Thoracic aorta (tissue), 2 donors: ENCODE results near the gene RIC3. TPM values are rescaled to one million over a fixed set of nuclear protein-coding genes. Genes with fewer than 3 reads are reported as not detected.

ENCODE experiments used
- ATAC-seq: fragments of 150-250 bp; one replicate; pipeline ENCODE4 v1.8.0; 2017; ENCODE audit warnings: low read depth; ENCODE audit not compliant: insufficient number of reproducible peaks, low FRiP score
- DNase-seq: peaks from one replicate; pipeline ENCODE4 v3.0.0-alpha.2; 2020; ENCODE audit warnings: low spot score
- H3K27ac ChIP-seq, 2 donors: fragments of 200-600 bp; sonication (generic); 1 replicate in 1 of 2; 2 replicates in 1 of 2; pipeline ENCODE4 v1.5.1; 2016; ENCODE audit warnings: mild to moderate bottlenecking in 2 of 2, moderate library complexity in 2 of 2
- H3K27me3 ChIP-seq: fragments of 200-600 bp; sonication (generic); replicated peaks from 2 replicates; pipeline ENCODE4 v1.6.0; 2016; ENCODE audit warnings: mild to moderate bottlenecking; ENCODE audit not compliant: insufficient read depth
- H3K36me3 ChIP-seq: fragments of 200-600 bp; sonication (generic); one replicate; pipeline ENCODE4 v1.5.1; 2016
- H3K4me1 ChIP-seq, 2 donors: fragments of 200-600 bp; sonication (generic); 1 replicate in 1 of 2; 2 replicates in 1 of 2; pipeline versions ENCODE4 v1.5.1 to v1.6.0; 2016; ENCODE audit warnings: low read depth in 2 of 2, mild to moderate bottlenecking in 1 of 2; ENCODE audit not compliant: control insufficient read depth in 1 of 2
- H3K4me3 ChIP-seq: fragments of 200-600 bp; sonication (generic); 2 replicates; pipeline ENCODE4 v1.5.1; 2016; ENCODE audit warnings: mild to moderate bottlenecking
- H3K9me3 ChIP-seq: fragments of 200-600 bp; sonication (generic); 2 replicates; pipeline ENCODE4 v1.5.1; 2016
- total RNA-seq, 2 donors: library from RNA; depleted of rRNA; stranded (reverse); fragments of >200 nt; gene quantifications; one replicate each; pipeline versions ENCODE4 v1.1.0 to v1.2.3, GENCODE V29; 2016
- TF ChIP-seq, protein P1 (sequence below): fragments of 200-600 bp; sonication (generic); IDR thresholded peaks from one replicate; pipeline ENCODE4 v1.5.1; 2019; ENCODE audit warnings: antibody characterized with exemption

Gene RIC3
- total RNA-seq, 2 donors from 2014 or later = 13.1 to 17.7 TPM

- H3K36me3 ChIP-seq = no peaks in the 10 kb centered on the region
- TF ChIP-seq, protein P1, sequence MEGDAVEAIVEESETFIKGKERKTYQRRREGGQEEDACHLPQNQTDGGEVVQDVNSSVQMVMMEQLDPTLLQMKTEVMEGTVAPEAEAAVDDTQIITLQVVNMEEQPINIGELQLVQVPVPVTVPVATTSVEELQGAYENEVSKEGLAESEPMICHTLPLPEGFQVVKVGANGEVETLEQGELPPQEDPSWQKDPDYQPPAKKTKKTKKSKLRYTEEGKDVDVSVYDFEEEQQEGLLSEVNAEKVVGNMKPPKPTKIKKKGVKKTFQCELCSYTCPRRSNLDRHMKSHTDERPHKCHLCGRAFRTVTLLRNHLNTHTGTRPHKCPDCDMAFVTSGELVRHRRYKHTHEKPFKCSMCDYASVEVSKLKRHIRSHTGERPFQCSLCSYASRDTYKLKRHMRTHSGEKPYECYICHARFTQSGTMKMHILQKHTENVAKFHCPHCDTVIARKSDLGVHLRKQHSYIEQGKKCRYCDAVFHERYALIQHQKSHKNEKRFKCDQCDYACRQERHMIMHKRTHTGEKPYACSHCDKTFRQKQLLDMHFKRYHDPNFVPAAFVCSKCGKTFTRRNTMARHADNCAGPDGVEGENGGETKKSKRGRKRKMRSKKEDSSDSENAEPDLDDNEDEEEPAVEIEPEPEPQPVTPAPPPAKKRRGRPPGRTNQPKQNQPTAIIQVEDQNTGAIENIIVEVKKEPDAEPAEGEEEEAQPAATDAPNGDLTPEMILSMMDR = no peak
These were observed 35.8 kb upstream of the RIC3 start for GRCh38 chr11:8204596-8204995.

GRCh38 chr11:8204025-8204424, 35.2 kb upstream of the RIC3 start:
- H3K27ac ChIP-seq = no peak overlapping the region

More at GRCh38 chr11:8204596-8204995, 35.8 kb upstream of the RIC3 start:
- Histone ChIP-seq H3K4me1 (peaks cover 0 to 7% of the 10 kb centered on the region in 2 donors), H3K4me3 (no peak overlapping the region), H3K27ac (no peak overlapping the region), H3K9me3 (no peaks in the 10 kb centered on the region), H3K27me3 (no peaks in the 10 kb centered on the region)
- DNase-seq (no peak), ATAC-seq (no peak)

GRCh38 chr11:8203414-8203715, 34.5 kb upstream of the RIC3 start:
- Histone ChIP-seq H3K4me1 (peaks cover 0 to 7% of the 10 kb centered on the region in 2 donors), H3K36me3 (no peaks in the 10 kb centered on the region), H3K27ac (no peak overlapping the region), H3K9me3 (no peaks in the 10 kb centered on the region), H3K27me3 (no peaks in the 10 kb centered on the region), H3K4me3 (no peak overlapping the region)
- no peak for ATAC-seq
- TF ChIP-seq, protein P1 = no peak
- DNase-seq = no peak

More at GRCh38 chr11:8204025-8204424, 35.2 kb upstream of the RIC3 start:
- H3K4me3 ChIP-seq = no peak overlapping the region
- DNase-seq (no peak), ATAC-seq (no peak)
- no peaks in the 10 kb centered on the region for H3K36me3 ChIP-seq
- H3K27me3 ChIP-seq = no peaks in the 10 kb centered on the region
- no peaks in the 10 kb centered on the region for H3K9me3 ChIP-seq
- TF ChIP-seq, protein P1 = no peak
- peaks cover 0 to 7% of the 10 kb centered on the region in 2 donors for H3K4me1 ChIP-seq

DNA sequence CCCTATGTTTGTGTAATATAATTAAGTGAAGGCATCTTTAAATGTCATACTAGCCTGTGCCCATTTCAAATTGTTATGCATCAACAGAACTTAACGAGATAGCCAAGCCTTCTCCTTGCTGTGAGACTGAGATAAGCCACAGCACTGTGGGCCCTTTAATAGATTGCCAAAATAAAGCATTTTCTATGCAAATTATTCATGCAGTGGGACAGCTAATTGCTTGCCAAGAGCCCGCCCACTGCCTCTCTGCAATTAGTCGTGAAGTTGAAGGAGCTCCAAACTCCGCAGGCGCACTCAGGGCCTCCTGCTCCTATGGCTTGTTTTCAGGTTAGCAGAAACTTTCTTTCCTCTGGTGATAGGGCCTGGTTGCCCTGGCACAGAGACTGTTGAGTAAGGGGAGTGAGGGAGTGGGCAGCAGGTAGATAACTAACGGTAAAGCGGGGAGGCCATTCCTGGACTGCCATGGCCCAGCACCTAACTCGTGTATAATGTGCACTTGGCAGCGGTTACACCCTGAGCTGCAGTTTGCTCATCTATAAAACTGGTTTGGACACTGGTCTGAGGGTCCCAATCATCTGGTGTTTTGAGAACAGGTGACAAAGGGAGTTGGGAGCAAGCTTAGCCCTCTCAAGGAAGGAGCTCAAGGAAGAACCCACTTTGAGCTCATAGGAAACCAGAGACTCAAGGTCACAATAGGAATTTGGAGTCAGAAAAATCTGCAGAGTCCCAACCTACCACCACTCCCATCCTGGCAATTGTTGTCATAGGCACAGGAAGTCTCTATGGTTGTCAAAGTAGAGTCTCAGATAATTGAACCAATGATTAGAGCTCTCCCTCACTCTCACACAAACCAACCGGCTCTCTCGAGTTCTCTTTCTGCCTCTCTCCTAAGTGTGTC, 33.9 kb upstream of the RIC3 start:
- Histone ChIP-seq H3K27me3 (no peaks in the 10 kb centered on the region), H3K4me3 (no peak overlapping the region), H3K36me3 (no peaks in the 10 kb centered on the region), H3K4me1 (peaks cover 0 to 7% of the 10 kb centered on the region in 2 donors), H3K9me3 (no peaks in the 10 kb centered on the region), H3K27ac (no peak overlapping the region)
- DNase-seq (no peak), ATAC-seq (no peak)
- TF ChIP-seq, protein P1 = no peak

GRCh38 chr11:8201644-8202365, 33.0 kb upstream of the RIC3 start:
- Histone ChIP-seq H3K4me3 (no peak overlapping the region), H3K36me3 (no peaks in the 10 kb centered on the region), H3K9me3 (no peaks in the 10 kb centered on the region), H3K27ac (no peak overlapping the region), H3K4me1 (peaks cover 0 to under 1% of the 10 kb centered on the region in 2 donors), H3K27me3 (no peaks in the 10 kb centered on the region)
- DNase-seq (no peak), ATAC-seq (no peak)
- TF ChIP-seq, protein P1 = no peak
